SIG-M5 treated with dmso at 0.1 percent for 504 hours (cell line): ENCODE data around the gene CACNB2.

Experiments used
- DNase-seq: peaks from one replicate; lab custom pipeline; 2025; ENCODE audit not compliant: unreplicated experiment; lab: John Stamatoyannopoulos, UW

Gene CACNB2

GRCh38 chr10:18226336-18226735 is 86.1 kb downstream of the CACNB2 start:
- no peak for DNase-seq

- no peak for DNase-seq
These were observed 89.6 kb downstream of the CACNB2 start for GRCh38 chr10:18229826-18230225.

GRCh38 chr10:18230794-18231193 is 90.6 kb downstream of the CACNB2 start:
- no peak for DNase-seq

GRCh38 chr10:18231480-18231879 is 91.3 kb downstream of the CACNB2 start:
- DNase-seq = no peak

- DNase-seq = no peak
These were observed 93.6 kb downstream of the CACNB2 start for GRCh38 chr10:18233775-18234174.

GRCh38 chr10:18235477-18235876 is 95.3 kb downstream of the CACNB2 start:
- DNase-seq = no peak

- DNase-seq = no peak
These were observed 96.5 kb downstream of the CACNB2 start for GRCh38 chr10:18236756-18237155.

GRCh38 chr10:18238870-18239485 is 98.8 kb downstream of the CACNB2 start:
- peak; percentile 44 for DNase-seq

GRCh38 chr10:18240185-18240882 is 100.1 kb downstream of the CACNB2 start:
- no peak for DNase-seq

GRCh38 chr10:18246967-18247366 is 106.7 kb downstream of the CACNB2 start:
- DNase-seq = no peak

GRCh38 chr10:18252086-18252485 is 111.9 kb downstream of the CACNB2 start:
- DNase-seq = no peak

GRCh38 chr10:18254086-18254485 is 113.9 kb downstream of the CACNB2 start:
- DNase-seq = no peak

- no peak for DNase-seq
These were observed 114.5 kb downstream of the CACNB2 start for GRCh38 chr10:18254692-18255091.

GRCh38 chr10:18260310-18260922 is 120.2 kb downstream of the CACNB2 start:
- DNase-seq = no peak

- DNase-seq = no peak
These were observed 120.9 kb downstream of the CACNB2 start for GRCh38 chr10:18261063-18261610.

- DNase-seq = no peak
These were observed 121.6 kb downstream of the CACNB2 start for GRCh38 chr10:18261768-18262231.

GRCh38 chr10:18264466-18265050 is 124.3 kb downstream of the CACNB2 start:
- DNase-seq = no peak

- no peak for DNase-seq
These were observed 127.8 kb downstream of the CACNB2 start for GRCh38 chr10:18268005-18268404.

GRCh38 chr10:18271491-18271890 is 131.3 kb downstream of the CACNB2 start:
- no peak for DNase-seq

GRCh38 chr10:18273039-18273438 is 132.8 kb downstream of the CACNB2 start:
- no peak for DNase-seq

GRCh38 chr10:18278181-18278580 is 138.0 kb downstream of the CACNB2 start:
- DNase-seq = no peak

GRCh38 chr10:18279173-18279572 is 138.9 kb downstream of the CACNB2 start:
- DNase-seq = no peak
